ENCODE results near the gene ABT1. TPM values are rescaled to one million over a fixed set of nuclear protein-coding genes. Genes with fewer than 3 reads are reported as not detected.

The ABT1 gene
- total and polyA plus RNA-seq, 2 of the 8 experiments (the other 6 are each of a cell fraction or from before 2014, with no cell fraction given), result 20.5 to 30.7 TPM

DNA sequence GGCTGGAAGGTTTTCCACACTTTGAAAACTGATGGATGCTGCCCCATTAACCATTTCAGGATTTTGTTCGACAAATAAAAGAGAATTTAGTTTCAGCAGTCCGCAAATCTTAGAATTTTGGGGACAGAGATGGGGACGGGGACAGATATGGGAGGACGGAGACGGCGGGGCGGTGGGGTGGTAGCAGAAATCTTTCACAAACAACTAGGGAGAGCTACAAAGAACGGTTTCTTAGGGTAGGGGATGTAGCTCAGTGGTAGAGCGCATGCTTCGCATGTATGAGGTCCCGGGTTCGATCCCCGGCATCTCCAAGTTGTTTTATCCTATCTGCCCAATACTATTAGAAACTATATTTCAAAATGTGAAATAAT, 43.5 kb upstream of the ABT1 start (continued):
- TF ChIP-seq, protein P1, sequence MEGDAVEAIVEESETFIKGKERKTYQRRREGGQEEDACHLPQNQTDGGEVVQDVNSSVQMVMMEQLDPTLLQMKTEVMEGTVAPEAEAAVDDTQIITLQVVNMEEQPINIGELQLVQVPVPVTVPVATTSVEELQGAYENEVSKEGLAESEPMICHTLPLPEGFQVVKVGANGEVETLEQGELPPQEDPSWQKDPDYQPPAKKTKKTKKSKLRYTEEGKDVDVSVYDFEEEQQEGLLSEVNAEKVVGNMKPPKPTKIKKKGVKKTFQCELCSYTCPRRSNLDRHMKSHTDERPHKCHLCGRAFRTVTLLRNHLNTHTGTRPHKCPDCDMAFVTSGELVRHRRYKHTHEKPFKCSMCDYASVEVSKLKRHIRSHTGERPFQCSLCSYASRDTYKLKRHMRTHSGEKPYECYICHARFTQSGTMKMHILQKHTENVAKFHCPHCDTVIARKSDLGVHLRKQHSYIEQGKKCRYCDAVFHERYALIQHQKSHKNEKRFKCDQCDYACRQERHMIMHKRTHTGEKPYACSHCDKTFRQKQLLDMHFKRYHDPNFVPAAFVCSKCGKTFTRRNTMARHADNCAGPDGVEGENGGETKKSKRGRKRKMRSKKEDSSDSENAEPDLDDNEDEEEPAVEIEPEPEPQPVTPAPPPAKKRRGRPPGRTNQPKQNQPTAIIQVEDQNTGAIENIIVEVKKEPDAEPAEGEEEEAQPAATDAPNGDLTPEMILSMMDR (IDR thresholded peaks at IDR 0.05; ENCODE audit: control extremely low read depth in 1 of 3, insufficient read depth in 1 of 3, low read depth in 1 of 3, low read length in 3 of 3), result no peak
- TF ChIP-seq NRF1 (IDR thresholded peaks at IDR 0.05; ENCODE audit: low read depth, low read length), result peak; percentile 30; the same call in 1 of the 2 replicates
- TF ChIP-seq PHF8 (conservative IDR thresholded peaks at IDR 0.05; ENCODE audit: low read depth, low read length), result no peak
- TF ChIP-seq TBP (IDR thresholded peaks at IDR 0.05; ENCODE audit: low read depth, low read length), result peak; percentile 99
- 0 out of 2 replicates have a peak, but pooled peaks have one; percentile 15 for TF ChIP-seq YY1 (IDR thresholded peaks at IDR 0.05; ENCODE audit: low read depth, low read length)
- TF ChIP-seq CBX8 (IDR thresholded peaks at IDR 0.05; ENCODE audit: borderline replicate concordance, low read depth, low read length), result no peak
- TF ChIP-seq SIX5 (IDR thresholded peaks at IDR 0.05; ENCODE audit: low read depth, low read length), result no peak
- TF ChIP-seq, protein P2, sequence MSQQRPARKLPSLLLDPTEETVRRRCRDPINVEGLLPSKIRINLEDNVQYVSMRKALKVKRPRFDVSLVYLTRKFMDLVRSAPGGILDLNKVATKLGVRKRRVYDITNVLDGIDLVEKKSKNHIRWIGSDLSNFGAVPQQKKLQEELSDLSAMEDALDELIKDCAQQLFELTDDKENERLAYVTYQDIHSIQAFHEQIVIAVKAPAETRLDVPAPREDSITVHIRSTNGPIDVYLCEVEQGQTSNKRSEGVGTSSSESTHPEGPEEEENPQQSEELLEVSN (IDR thresholded peaks at IDR 0.05), result no peak
- TF ChIP-seq SUZ12 (IDR thresholded peaks at IDR 0.05; ENCODE audit: low read length), result no peak
- no peak for TF ChIP-seq TAF1 (IDR thresholded peaks at IDR 0.05; ENCODE audit: low read depth, low read length)
- TF ChIP-seq BRCA1 (IDR thresholded peaks at IDR 0.05; ENCODE audit: low read depth, low read length), result no peak
- TF ChIP-seq BACH1 (IDR thresholded peaks at IDR 0.05; ENCODE audit: low read length), result no peak
- TF ChIP-seq SP1 (IDR thresholded peaks at IDR 0.05; ENCODE audit: low read depth, low read length), result 0 out of 2 replicates have a peak, but pooled peaks have one; percentile 18
- peak; percentile 45 to 51; a peak in 3 of 4 replicates for TF ChIP-seq SIN3A (conservative IDR thresholded peaks at IDR 0.05 in 1 of 2, IDR thresholded peaks at IDR 0.05 in 1 of 2; ENCODE audit: low read depth in 1 of 2, low read length in 2 of 2)
- TF ChIP-seq ASH2L (IDR thresholded peaks at IDR 0.05; ENCODE audit: low read length), result no peak
